IMR-90 (cell line): ENCODE results near the gene TSTD2. TPM values are rescaled to one million over a fixed set of nuclear protein-coding genes. Genes with fewer than 3 reads are reported as not detected.

Source experiments
- ATAC-seq: fragments of 200-7000 bp; cut with Tn5 transposase; 2 replicates; pipeline ENCODE4 v1.9.1; 2020; ENCODE audit warnings: low read depth, mild to moderate bottlenecking, moderate library complexity
- BruUV-seq: library from RNA; stranded (reverse); fragments of 400-500 nt; replicated peaks from 2 replicates; lab custom pipeline; 2021; lab: Mats Ljungman, UMichigan
- CTCF ChIA-PET: fragments of 300-600 bp; formaldehyde crosslinking; extraction: SDS; loops from one replicate; lab custom pipeline; 2021; ENCODE audit warnings: antibody characterized with exemption; lab: Yijun Ruan, JAX
- POLR2A ChIA-PET: fragments of 300-600 bp; sonication (Branson Sonifier 250); formaldehyde crosslinking; loops from one replicate; lab custom pipeline; 2022; ENCODE audit warnings: antibody characterized with exemption; ENCODE audit not compliant: unreplicated experiment; lab: Charles Lee
- DNase-seq: peaks from one replicate; pipeline ENCODE4 v3.0.0; 2013
- H2AFZ ChIP-seq: replicated peaks from 2 replicates; pipeline ENCODE3; 2013; ENCODE audit warnings: low read length, mild to moderate bottlenecking; ENCODE audit not compliant: poor library complexity
- H2AK5ac ChIP-seq: 2 replicates; pipeline ENCODE4 v1.6.1; 2013; ENCODE audit warnings: low read depth, low read length, inconsistent platforms
- H2AK9ac ChIP-seq: replicated peaks from 2 replicates; pipeline ENCODE3; 2013; ENCODE audit warnings: mild to moderate bottlenecking, low read depth, low read length, moderate library complexity; ENCODE audit not compliant: poor library complexity
- H2BK120ac ChIP-seq: 2 replicates; pipeline ENCODE4 v1.6.1; 2013; ENCODE audit warnings: low read depth, low read length, inconsistent platforms
- H2BK15ac ChIP-seq: 3 replicates; pipeline ENCODE4 v1.6.1; 2013; ENCODE audit warnings: low read depth, low read length, inconsistent platforms
- H2BK20ac ChIP-seq: 2 replicates; pipeline ENCODE4 v1.6.1; 2013; ENCODE audit warnings: low read depth, mild to moderate bottlenecking, inconsistent platforms, low read length, moderate library complexity
- H2BK5ac ChIP-seq: 2 replicates; pipeline ENCODE4 v1.6.1; 2013; ENCODE audit warnings: mild to moderate bottlenecking, low read depth, low read length, inconsistent platforms; ENCODE audit not compliant: poor library complexity, severe bottlenecking
- H3K14ac ChIP-seq: replicated peaks from 2 replicates; pipeline ENCODE4 v1.6.1; 2013; ENCODE audit warnings: low read depth, low read length, inconsistent platforms
- H3K18ac ChIP-seq: 2 replicates; pipeline ENCODE4 v1.6.1; 2013; ENCODE audit warnings: low read depth, low read length, control low read depth
- H3K23ac ChIP-seq: 2 replicates; pipeline ENCODE4 v1.6.1; 2013; ENCODE audit warnings: low read depth, low read length, inconsistent platforms
- H3K27ac ChIP-seq: 2 replicates; pipeline ENCODE4 v1.5.1; 2013; ENCODE audit warnings: mild to moderate bottlenecking, control low read depth, low read length; ENCODE audit not compliant: insufficient read depth
- H3K27me3 ChIP-seq: 2 replicates; pipeline ENCODE4 v1.6.1; 2013; ENCODE audit warnings: low read length; ENCODE audit not compliant: control insufficient read depth, insufficient read depth
- H3K36me3 ChIP-seq: 2 replicates; pipeline ENCODE4 v1.6.1; 2013; ENCODE audit warnings: low read length, mixed read lengths; ENCODE audit not compliant: control insufficient read depth, insufficient read depth
- H3K4ac ChIP-seq: 2 replicates; pipeline ENCODE4 v1.6.1; 2013; ENCODE audit warnings: low read depth, low read length, inconsistent platforms
- H3K4me1 ChIP-seq: 2 replicates; pipeline ENCODE4 v1.6.1; 2013; ENCODE audit warnings: low read length, mixed read lengths; ENCODE audit not compliant: control insufficient read depth, insufficient read depth
- H3K4me2 ChIP-seq: 2 replicates; pipeline ENCODE4 v1.6.1; 2013; ENCODE audit warnings: low read depth, mild to moderate bottlenecking, control low read depth, low read length, moderate library complexity
- H3K4me3 ChIP-seq: 2 replicates; pipeline ENCODE4 v1.5.1; 2013; ENCODE audit warnings: low read depth, mild to moderate bottlenecking, control low read depth, low read length, moderate library complexity; ENCODE audit not compliant: insufficient read depth
- H3K56ac ChIP-seq: 2 replicates; pipeline ENCODE4 v1.6.1; 2013; ENCODE audit warnings: low read length, inconsistent platforms; ENCODE audit not compliant: insufficient read depth; ENCODE audit errors: extremely low read depth
- H3K79me1 ChIP-seq, 2 experiments: 2 replicates each; pipeline ENCODE4 v1.6.1; 2013; ENCODE audit warnings: low read length in 2 of 2, inconsistent platforms in 1 of 2, low read depth in 1 of 2
- H3K9ac ChIP-seq: 2 replicates; pipeline ENCODE4 v1.6.1; 2013; ENCODE audit warnings: low read depth, low read length, control low read depth
- H3K9me1 ChIP-seq: 2 replicates; pipeline ENCODE4 v1.6.1; 2013; ENCODE audit warnings: low read length, inconsistent platforms; ENCODE audit not compliant: insufficient read depth
- H3K9me3 ChIP-seq: 2 replicates; pipeline ENCODE4 v1.6.1; 2013; ENCODE audit warnings: low read length; ENCODE audit not compliant: control insufficient read depth, insufficient read depth
- H4K20me1 ChIP-seq: 2 replicates; pipeline ENCODE4 v1.6.1; 2013; ENCODE audit warnings: low read length, inconsistent platforms; ENCODE audit not compliant: insufficient read depth
- H4K5ac ChIP-seq: 2 replicates; pipeline ENCODE4 v1.6.1; 2013; ENCODE audit warnings: mild to moderate bottlenecking, low read depth, low read length, control low read depth
- H4K8ac ChIP-seq, 2 experiments: 2 replicates each; pipeline ENCODE4 v1.6.1; 2013; ENCODE audit warnings: low read depth in 2 of 2, low read length in 2 of 2, control low read depth in 1 of 2, inconsistent platforms in 1 of 2
- H4K91ac ChIP-seq: 2 replicates; pipeline ENCODE4 v1.6.1; 2013; ENCODE audit warnings: low read depth, low read length, inconsistent platforms; ENCODE audit not compliant: insufficient read depth
- BHLHE40 ChIP-seq: fragments of 150-350 bp; IDR thresholded peaks from 2 replicates; pipeline ENCODE4 v1.6.1; 2016; ENCODE audit warnings: mild to moderate bottlenecking, low read depth, low read length
- CEBPB ChIP-seq: IDR thresholded peaks from 2 replicates; pipeline ENCODE4 v1.6.1; 2012; ENCODE audit warnings: low read depth, low read length, improper control_type of control experiment
- CHD1 ChIP-seq: IDR thresholded peaks from 2 replicates; pipeline ENCODE4 v1.6.1; 2012; ENCODE audit warnings: low read depth, low read length, improper control_type of control experiment
- CTCF ChIP-seq: conservative IDR thresholded peaks from 2 replicates; pipeline ENCODE4 v1.5.1; 2012; ENCODE audit warnings: mild to moderate bottlenecking, low read depth, low read length, improper control_type of control experiment
- ELK1 ChIP-seq: fragments of 150-350 bp; IDR thresholded peaks from 2 replicates; pipeline ENCODE4 v1.6.1; 2016; ENCODE audit warnings: low read depth, mild to moderate bottlenecking, low read length, moderate library complexity, borderline replicate concordance
- FOS ChIP-seq: fragments of 150-350 bp; IDR thresholded peaks from 2 replicates; pipeline ENCODE4 v1.6.1; 2016; ENCODE audit warnings: low read depth, low read length
- MAZ ChIP-seq: IDR thresholded peaks from 2 replicates; pipeline ENCODE4 v1.6.1; 2012; ENCODE audit warnings: low read depth, mild to moderate bottlenecking, low read length, improper control_type of control experiment, moderate library complexity, borderline replicate concordance
- MXI1 ChIP-seq: IDR thresholded peaks from 2 replicates; pipeline ENCODE4 v1.6.1; 2012; ENCODE audit warnings: low read depth, mild to moderate bottlenecking, low read length, moderate library complexity, borderline replicate concordance
- NFE2L2 ChIP-seq: fragments of 150-350 bp; IDR thresholded peaks from 2 replicates; pipeline ENCODE4 v1.6.1; 2016; ENCODE audit warnings: low read depth, mild to moderate bottlenecking, low read length
- POLR2A ChIP-seq: IDR thresholded peaks from 2 replicates; pipeline ENCODE4 v1.6.1; 2012; ENCODE audit warnings: mild to moderate bottlenecking, low read depth, low read length
- RAD21 ChIP-seq: IDR thresholded peaks from 2 replicates; pipeline ENCODE4 v1.6.1; 2012; ENCODE audit warnings: low read length, improper control_type of control experiment
- RCOR1 ChIP-seq: IDR thresholded peaks from 2 replicates; pipeline ENCODE4 v1.6.1; 2012; ENCODE audit warnings: mild to moderate bottlenecking, low read length, improper control_type of control experiment; ENCODE audit not compliant: insufficient replicate concordance
- RFX5 ChIP-seq: IDR thresholded peaks from 2 replicates; pipeline ENCODE4 v1.8.0; 2012; ENCODE audit warnings: low read depth, mild to moderate bottlenecking, low read length, moderate library complexity
- USF2 ChIP-seq: fragments of 150-350 bp; IDR thresholded peaks from 2 replicates; pipeline ENCODE4 v1.6.1; 2017; ENCODE audit warnings: mild to moderate bottlenecking, antibody characterized with exemption, low read length, low read depth
- WGBS, 2 experiments: methylation state at CpG; one replicate each; pipeline versions ENCODE4 v1.1.5 to v1.1.7; 2013; ENCODE audit warnings: missing lambda C conversion rate in 2 of 2; ENCODE audit not compliant: insufficient read length in 1 of 2; ENCODE audit errors: extremely low coverage in 2 of 2; 5-methylcytosine and 5-hydroxymethylcytosine counted together
- dilution Hi-C: fragments of 300-500 bp; cut with HindIII; formaldehyde crosslinking; loops from one replicate; pipeline ENCODE4 v1.14.3; 2018; ENCODE audit warnings: low sequenced_read_pairs; ENCODE audit not compliant: unreplicated experiment
- in situ Hi-C: fragments of 300-500 bp; cut with MboI; formaldehyde crosslinking; loops from 3 replicates; pipeline ENCODE4 v1.14.3; 2019; ENCODE audit warnings: low sequenced_read_pairs, inconsistent platforms, mixed read lengths
- intact Hi-C: fragments of 100-400 bp; cut with micrococcal nuclease; formaldehyde crosslinking; loops from 2 replicates; pipeline ENCODE4 v1.10.0; 2022
- polyA plus RNA-seq, 3 experiments: library from polyadenylated mRNA; depleted of rRNA; stranded (reverse); fragments of >200 nt; gene quantifications; 2 replicates each; pipeline ENCODE4 v1.2.3, GENCODE V29; 2012; ENCODE audit warnings: low replicate concordance in 1 of 3
- total RNA-seq: library from RNA; depleted of rRNA; stranded (reverse); fragments of >200 nt; gene quantifications from 2 replicates; pipeline ENCODE4 v1.2.3, GENCODE V29; 2012

Gene TSTD2
- total and polyA plus RNA-seq, 2 of the 4 experiments (the other 2 are of a cell fraction) = 11.2 to 16.3 TPM

DNA sequence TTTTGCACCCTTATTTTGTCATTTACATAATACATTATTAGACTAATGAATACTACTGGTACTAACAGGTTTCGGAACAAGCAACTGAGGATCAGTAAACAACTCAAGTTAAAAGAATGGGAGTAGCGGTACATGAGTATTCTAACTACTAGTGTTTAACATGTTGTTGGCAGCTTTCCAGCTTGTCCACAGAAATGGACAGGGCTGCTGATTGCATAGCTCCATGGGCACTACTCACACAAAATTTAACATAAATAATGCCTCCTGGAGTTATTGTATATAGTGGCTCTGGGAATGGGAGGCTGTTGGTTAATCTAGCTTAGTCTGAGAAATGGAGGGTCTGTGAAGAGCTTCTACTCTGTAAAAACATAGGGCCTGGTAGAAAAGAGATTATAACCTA, 7.2 kb upstream of the TSTD2 start:
- Histone ChIP-seq H3K79me1 (peaks cover 17 to 51% of the 10 kb centered on the region in 2 experiments), H3K9me1 (no peaks in the 10 kb centered on the region), H4K20me1 (peaks cover 34% of the 10 kb centered on the region; the same call in 1 of the 2 replicates), H3K4ac (no peak overlapping the region), H3K14ac (no peak overlapping the region), H3K4me3 (no peak overlapping the region), H2BK20ac (no peak overlapping the region), H3K9me3 (no peaks in the 10 kb centered on the region), H2AK9ac (no peak overlapping the region), H3K23ac (no peak overlapping the region), H2AK5ac (no peak overlapping the region), H3K18ac (no peak overlapping the region), H3K9ac (no peak overlapping the region), H2AFZ (no peak overlapping the region), H3K56ac (no peak overlapping the region), H4K5ac (no peak overlapping the region), H2BK5ac (no peak overlapping the region), H3K4me2 (peak overlapping the region; percentile 67; the same call in 1 of the 2 replicates), H2BK120ac (no peak overlapping the region), H3K27ac (no peak overlapping the region), H3K36me3 (peaks cover 8% of the 10 kb centered on the region; the same call in 1 of the 2 replicates), H3K27me3 (no peaks in the 10 kb centered on the region), H4K8ac (no peak overlapping the region), H4K91ac (no peak overlapping the region), H2BK15ac (no peak overlapping the region), H3K4me1 (peaks cover 2% of the 10 kb centered on the region; the same call in 1 of the 2 replicates)
- in situ Hi-C loops = no loop called here
- dilution Hi-C loops = no loop called here
- POLR2A ChIA-PET = no interaction called here
- no peak for TF ChIP-seq BHLHE40
- no peak for TF ChIP-seq MXI1
- TF ChIP-seq RAD21 = no peak
- no peak for TF ChIP-seq MAZ
- no peak for TF ChIP-seq CEBPB
- TF ChIP-seq CTCF = no peak
- no peak for TF ChIP-seq CHD1
- TF ChIP-seq ELK1 = no peak
- TF ChIP-seq NFE2L2 = no peak
- no peak for TF ChIP-seq RCOR1
- no peak for TF ChIP-seq FOS
- no peak for TF ChIP-seq RFX5
- TF ChIP-seq USF2 = no peak
- TF ChIP-seq POLR2A = no peak
- no TSS peak for BruUV-seq
- intact Hi-C loops = no loop called here
- DNase-seq (peak; percentile 50), ATAC-seq (peak; percentile 55)
- WGBS, 2 experiments = no CpG with 5 or more reads among the region's 2 CpGs
- CTCF ChIA-PET = interaction anchor here (1.0 to 1.8 kb wide), 4 partner anchors 10 to 36 kb away, joined by 3 read pairs; no protein-coding TSS in a partner anchor
